ENCODE data around the gene AP4B1.

The AP4B1 gene

GRCh38 chr1:113890816-113891215, 13.8 kb downstream of the AP4B1 start:
- H3K36me3 ChIP-seq (ENCODE audit: control insufficient read depth, insufficient read depth, low read length, severe bottlenecking): peaks cover 12% of the 10 kb centered on the region
- H3K4me3 ChIP-seq (ENCODE audit: low read length): no peak overlapping the region
- no peak overlapping the region for H3K9ac ChIP-seq (ENCODE audit: low read length)
- H3K27me3 ChIP-seq (replicated peaks; ENCODE audit: control insufficient read depth, insufficient read depth, low read length): no peaks in the 10 kb centered on the region
- no peak for DNase-seq (ENCODE audit: low read depth)
- no peaks in the 10 kb centered on the region for H3K9me3 ChIP-seq (ENCODE audit: control insufficient read depth, low read length)
- H3K4me1 ChIP-seq (ENCODE audit: control insufficient read depth, insufficient read depth, low read length): no peaks in the 10 kb centered on the region

- no peak within 1 kb of the TSS for H3K4me3 ChIP-seq (ENCODE audit: low read length)
- H3K4me1 ChIP-seq (ENCODE audit: control insufficient read depth, insufficient read depth, low read length): no peaks in the 10 kb centered on the region
- H3K9me3 ChIP-seq (ENCODE audit: control insufficient read depth, low read length): no peaks in the 10 kb centered on the region
- no peaks in the 10 kb centered on the region for H3K27me3 ChIP-seq (replicated peaks; ENCODE audit: control insufficient read depth, insufficient read depth, low read length)
- H3K36me3 ChIP-seq (ENCODE audit: control insufficient read depth, insufficient read depth, low read length, severe bottlenecking): no peaks in the 10 kb centered on the region
- no peak within 1 kb of the TSS for H3K9ac ChIP-seq (ENCODE audit: low read length)
- DNase-seq (ENCODE audit: low read depth): no peak
Observed at GRCh38 chr1:113887402-113888175, 17.0 kb downstream of the AP4B1 start, which contains the start of gene BCL2L15. BCL2L15 (minus strand) TSS chr1:113887581; CDS start chr1:113887375, 206 bp downstream.

GRCh38 chr1:113886417-113887401, 17.9 kb downstream of the AP4B1 start:
- no peaks in the 10 kb centered on the region for H3K27me3 ChIP-seq (replicated peaks; ENCODE audit: control insufficient read depth, insufficient read depth, low read length)
- H3K9ac ChIP-seq (ENCODE audit: low read length): no peak overlapping the region
- H3K36me3 ChIP-seq (ENCODE audit: control insufficient read depth, insufficient read depth, low read length, severe bottlenecking): no peaks in the 10 kb centered on the region
- no peaks in the 10 kb centered on the region for H3K9me3 ChIP-seq (ENCODE audit: control insufficient read depth, low read length)
- H3K4me1 ChIP-seq (ENCODE audit: control insufficient read depth, insufficient read depth, low read length): no peaks in the 10 kb centered on the region
- H3K4me3 ChIP-seq (ENCODE audit: low read length): no peak overlapping the region
- DNase-seq (ENCODE audit: low read depth): no peak

GRCh38 chr1:113881661-113882060, 22.9 kb downstream of the AP4B1 start:
- Histone ChIP-seq H3K4me3 (ENCODE audit: low read length) (no peak overlapping the region), H3K4me1 (ENCODE audit: control insufficient read depth, insufficient read depth, low read length) (no peaks in the 10 kb centered on the region), H3K9ac (ENCODE audit: low read length) (no peak overlapping the region), H3K9me3 (ENCODE audit: control insufficient read depth, low read length) (no peaks in the 10 kb centered on the region), H3K36me3 (ENCODE audit: control insufficient read depth, insufficient read depth, low read length, severe bottlenecking) (no peaks in the 10 kb centered on the region), H3K27me3 (replicated peaks; ENCODE audit: control insufficient read depth, insufficient read depth, low read length) (no peaks in the 10 kb centered on the region)
- DNase-seq (ENCODE audit: low read depth): no peak

GRCh38 chr1:113879739-113880038, 24.9 kb downstream of the AP4B1 start:
- no peaks in the 10 kb centered on the region for H3K27me3 ChIP-seq (replicated peaks; ENCODE audit: control insufficient read depth, insufficient read depth, low read length)
- no peak for DNase-seq (ENCODE audit: low read depth)
- H3K9me3 ChIP-seq (ENCODE audit: control insufficient read depth, low read length): no peaks in the 10 kb centered on the region
- H3K4me1 ChIP-seq (ENCODE audit: control insufficient read depth, insufficient read depth, low read length): no peaks in the 10 kb centered on the region
- H3K36me3 ChIP-seq (ENCODE audit: control insufficient read depth, insufficient read depth, low read length, severe bottlenecking): no peaks in the 10 kb centered on the region
- no peak overlapping the region for H3K9ac ChIP-seq (ENCODE audit: low read length)
- no peak overlapping the region for H3K4me3 ChIP-seq (ENCODE audit: low read length)

- H3K36me3 ChIP-seq (ENCODE audit: control insufficient read depth, insufficient read depth, low read length, severe bottlenecking): no peaks in the 10 kb centered on the region
- no peak for DNase-seq (ENCODE audit: low read depth)
- no peaks in the 10 kb centered on the region for H3K27me3 ChIP-seq (replicated peaks; ENCODE audit: control insufficient read depth, insufficient read depth, low read length)
- H3K9ac ChIP-seq (ENCODE audit: low read length): no peak overlapping the region
- no peak overlapping the region for H3K4me3 ChIP-seq (ENCODE audit: low read length)
- H3K4me1 ChIP-seq (ENCODE audit: control insufficient read depth, insufficient read depth, low read length): peaks cover 20% of the 10 kb centered on the region
- H3K9me3 ChIP-seq (ENCODE audit: control insufficient read depth, low read length): no peaks in the 10 kb centered on the region
Observed at GRCh38 chr1:113876176-113876575, 28.4 kb downstream of the AP4B1 start.

GRCh38 chr1:113875714-113876113, 28.9 kb downstream of the AP4B1 start:
- Histone ChIP-seq H3K4me3 (ENCODE audit: low read length) (no peak overlapping the region), H3K27me3 (replicated peaks; ENCODE audit: control insufficient read depth, insufficient read depth, low read length) (no peaks in the 10 kb centered on the region), H3K9ac (ENCODE audit: low read length) (no peak overlapping the region), H3K4me1 (ENCODE audit: control insufficient read depth, insufficient read depth, low read length) (peaks cover 21% of the 10 kb centered on the region), H3K9me3 (ENCODE audit: control insufficient read depth, low read length) (no peaks in the 10 kb centered on the region), H3K36me3 (ENCODE audit: control insufficient read depth, insufficient read depth, low read length, severe bottlenecking) (no peaks in the 10 kb centered on the region)
- DNase-seq (ENCODE audit: low read depth): no peak

- Histone ChIP-seq H3K9ac (ENCODE audit: low read length) (no peak overlapping the region), H3K9me3 (ENCODE audit: control insufficient read depth, low read length) (no peaks in the 10 kb centered on the region), H3K36me3 (ENCODE audit: control insufficient read depth, insufficient read depth, low read length, severe bottlenecking) (no peaks in the 10 kb centered on the region), H3K4me3 (ENCODE audit: low read length) (no peak overlapping the region), H3K27me3 (replicated peaks; ENCODE audit: control insufficient read depth, insufficient read depth, low read length) (no peaks in the 10 kb centered on the region), H3K4me1 (ENCODE audit: control insufficient read depth, insufficient read depth, low read length) (peaks cover 21% of the 10 kb centered on the region)
- no peak for DNase-seq (ENCODE audit: low read depth)
Observed at GRCh38 chr1:113874012-113874879, 30.4 kb downstream of the AP4B1 start.

- Histone ChIP-seq H3K4me1 (ENCODE audit: control insufficient read depth, insufficient read depth, low read length) (peaks cover 27% of the 10 kb centered on the region), H3K9ac (ENCODE audit: low read length) (no peak overlapping the region), H3K27me3 (replicated peaks; ENCODE audit: control insufficient read depth, insufficient read depth, low read length) (no peaks in the 10 kb centered on the region), H3K9me3 (ENCODE audit: control insufficient read depth, low read length) (no peaks in the 10 kb centered on the region), H3K4me3 (ENCODE audit: low read length) (peak overlapping the region; percentile 51), H3K36me3 (ENCODE audit: control insufficient read depth, insufficient read depth, low read length, severe bottlenecking) (no peaks in the 10 kb centered on the region)
- DNase-seq (ENCODE audit: low read depth): peak; percentile 36
Observed at GRCh38 chr1:113872219-113872935, 32.2 kb downstream of the AP4B1 start.

- H3K27me3 ChIP-seq (replicated peaks; ENCODE audit: control insufficient read depth, insufficient read depth, low read length): no peaks in the 10 kb centered on the region
- H3K9me3 ChIP-seq (ENCODE audit: control insufficient read depth, low read length): no peaks in the 10 kb centered on the region
- peak within 1 kb of the TSS; percentile 51 for H3K4me3 ChIP-seq (ENCODE audit: low read length)
- H3K36me3 ChIP-seq (ENCODE audit: control insufficient read depth, insufficient read depth, low read length, severe bottlenecking): no peaks in the 10 kb centered on the region
- DNase-seq (ENCODE audit: low read depth): peak; percentile 48
- H3K4me1 ChIP-seq (ENCODE audit: control insufficient read depth, insufficient read depth, low read length): peaks cover 27% of the 10 kb centered on the region
- no peak within 1 kb of the TSS for H3K9ac ChIP-seq (ENCODE audit: low read length)
Observed at GRCh38 chr1:113871597-113872113, 32.9 kb downstream of the AP4B1 start, which contains the start of gene PTPN22. PTPN22 (minus strand) TSS chr1:113871712.

Data from adipocyte (in vitro differentiated cells).